ENCODE results near the gene ID3.

Gene ID3

GRCh38 chr1:23525558-23526250, 33.6 kb downstream of the ID3 start:
- no peak for DNase-seq

GRCh38 chr1:23524716-23525401, 34.4 kb downstream of the ID3 start:
- no peak for DNase-seq

GRCh38 chr1:23524163-23524562, 35.1 kb downstream of the ID3 start:
- no peak for DNase-seq

GRCh38 chr1:23522244-23522982, 36.9 kb downstream of the ID3 start:
- DNase-seq = no peak

GRCh38 chr1:23521588-23521987, 37.7 kb downstream of the ID3 start:
- no peak for DNase-seq

GRCh38 chr1:23517581-23517980, 41.7 kb downstream of the ID3 start:
- no peak for DNase-seq

GRCh38 chr1:23515905-23516304, 43.4 kb downstream of the ID3 start:
- DNase-seq = no peak

GRCh38 chr1:23514111-23514679, 45.1 kb downstream of the ID3 start:
- DNase-seq = no peak

GRCh38 chr1:23509896-23510295, 49.4 kb downstream of the ID3 start:
- no peak for DNase-seq
